Caco-2 (cell line): ENCODE data around the gene LBHD1. TPM values are rescaled to one million over a fixed set of nuclear protein-coding genes. Genes with fewer than 3 reads are reported as not detected.

Source experiments
- BruUV-seq: library from RNA; stranded (reverse); fragments of 400-500 nt; replicated peaks from 2 replicates; lab custom pipeline; 2021; lab: Mats Ljungman, UMichigan
- CTCF ChIA-PET: fragments of 300-600 bp; sonication (Branson Sonifier 250); formaldehyde crosslinking; loops from one replicate; lab custom pipeline; 2022; ENCODE audit warnings: antibody characterized with exemption; lab: Charles Lee
- POLR2A ChIA-PET: fragments of 300-600 bp; sonication (Branson Sonifier 250); formaldehyde crosslinking; loops from one replicate; lab custom pipeline; 2022; ENCODE audit warnings: antibody characterized with exemption; lab: Charles Lee
- DNase-seq, 2 experiments: peaks; one replicate each; pipeline versions ENCODE4 v3.0.0 to v3.0.0-alpha.2; 2020 to 2022
- H3K27me3 ChIP-seq: replicated peaks from 2 replicates; pipeline ENCODE4 v1.6.0; 2011; ENCODE audit warnings: low read length; ENCODE audit not compliant: control insufficient read depth, insufficient read depth
- H3K36me3 ChIP-seq: 2 replicates; pipeline ENCODE4 v1.5.1; 2011; ENCODE audit warnings: low read length; ENCODE audit not compliant: control insufficient read depth, insufficient read depth
- H3K4me1 ChIP-seq: fragments of 250-450 bp; sonication (Bioruptor Pico); 2 replicates; pipeline ENCODE4 v1.5.1; 2020; ENCODE audit warnings: mild to moderate bottlenecking
- H3K4me3 ChIP-seq: 2 replicates; pipeline ENCODE4 v1.5.1; 2011; ENCODE audit warnings: low read depth, mild to moderate bottlenecking, control low read depth, low read length
- H3K9me3 ChIP-seq: fragments of 250-450 bp; sonication (Bioruptor Pico); 2 replicates; pipeline ENCODE4 v1.5.1; 2020; ENCODE audit warnings: mild to moderate bottlenecking, moderate library complexity
- H3K27ac Mint-ChIP-seq: one replicate; pipeline ENCODE4 v1.8.0; 2022; ENCODE audit warnings: mixed read lengths; ENCODE audit not compliant: unreplicated experiment
- H3K27me3 Mint-ChIP-seq: one replicate; pipeline ENCODE4 v1.8.0; 2022; ENCODE audit warnings: mixed read lengths; ENCODE audit not compliant: insufficient read depth, unreplicated experiment
- H3K36me3 Mint-ChIP-seq: one replicate; pipeline ENCODE4 v1.8.0; 2022; ENCODE audit warnings: mild to moderate bottlenecking, mixed read lengths; ENCODE audit not compliant: insufficient read depth, unreplicated experiment
- H3K4me1 Mint-ChIP-seq: one replicate; pipeline ENCODE4 v1.8.0; 2022; ENCODE audit warnings: low read depth, mixed read lengths; ENCODE audit not compliant: unreplicated experiment
- H3K4me3 Mint-ChIP-seq: one replicate; pipeline ENCODE4 v1.8.0; 2022; ENCODE audit warnings: mild to moderate bottlenecking, moderate library complexity, mixed read lengths; ENCODE audit not compliant: unreplicated experiment
- H3K9me3 Mint-ChIP-seq: one replicate; pipeline ENCODE4 v1.8.0; 2022; ENCODE audit warnings: mixed read lengths; ENCODE audit not compliant: unreplicated experiment
- CTCF ChIP-seq, 2 experiments: fragments of 200-600 bp in 1 of 2; IDR thresholded peaks; 1 replicate in 1 of 2; 2 replicates in 1 of 2; pipeline versions ENCODE4 v1.5.1 to v1.8.0; 2011 to 2022; ENCODE audit warnings: antibody characterized with exemption in 1 of 2, control low read depth in 1 of 2, inconsistent platforms in 1 of 2, low read depth in 1 of 2, low read length in 1 of 2, mild to moderate bottlenecking in 1 of 2, moderate library complexity in 1 of 2; ENCODE audit not compliant: insufficient read depth in 1 of 2, severe bottlenecking in 1 of 2, unreplicated experiment in 1 of 2
- intact Hi-C: fragments of 100-400 bp; cut with micrococcal nuclease; formaldehyde crosslinking; loops from one replicate; pipeline ENCODE4 v1.10.0; 2022; ENCODE audit not compliant: unreplicated experiment
- total RNA-seq: library from RNA; stranded (reverse); gene quantifications from 2 replicates; pipeline ENCODE4 v1.2.3, GENCODE V29; 2022

The LBHD1 gene
- total RNA-seq, 1 experiment from 2014 or later = 11.9 TPM

- Mint-ChIP-seq H3K4me3 (peak overlapping the region; percentile 81), H3K27ac (peak overlapping the region; percentile 91), H3K27me3 (no peaks in the 10 kb centered on the region), H3K36me3 (peaks cover 32% of the 10 kb centered on the region), H3K4me1 (peaks cover 15% of the 10 kb centered on the region), H3K9me3 (no peaks in the 10 kb centered on the region)
- intact Hi-C loops = loop anchor here (10.0 kb wide), 1 partner anchor 284 kb away; no protein-coding TSS in a partner anchor
- no peak for DNase-seq
- Histone ChIP-seq H3K36me3 (no peaks in the 10 kb centered on the region), H3K4me3 (peak overlapping the region; percentile 95), H3K9me3 (no peaks in the 10 kb centered on the region), H3K27me3 (no peaks in the 10 kb centered on the region), H3K4me1 (no peaks in the 10 kb centered on the region; the same call in 1 of the 2 replicates)
- BruUV-seq = no TSS peak
- CTCF ChIA-PET = no interaction called here
- POLR2A ChIA-PET = no interaction called here
- TF ChIP-seq CTCF (IDR thresholded peaks at IDR 0.05; ENCODE audit: insufficient read depth in 1 of 2, low read depth in 1 of 2, low read length in 1 of 2, severe bottlenecking in 1 of 2, unreplicated experiment in 1 of 2) = no peak
Observed at GRCh38 chr11:62678433-62678769, 6.3 kb upstream of the LBHD1 start.

GRCh38 chr11:62677714-62678113 is 5.6 kb upstream of the LBHD1 start:
- ChIA-PET POLR2A (no interaction called here), CTCF (interaction anchor here (0.6 to 1.9 kb wide), 2 partner anchors 109 to 290 kb away, joined by 3 to 7 read pairs; no protein-coding TSS in a partner anchor)
- TF ChIP-seq CTCF (IDR thresholded peaks at IDR 0.05; ENCODE audit: insufficient read depth in 1 of 2, low read depth in 1 of 2, low read length in 1 of 2, severe bottlenecking in 1 of 2, unreplicated experiment in 1 of 2) = no peak
- H3K4me3 Mint-ChIP-seq = peak overlapping the region; percentile 81
- Histone ChIP-seq H3K27me3 (no peaks in the 10 kb centered on the region), H3K4me1 (peaks cover 6% of the 10 kb centered on the region), H3K9me3 (no peaks in the 10 kb centered on the region), H3K4me3 (no peak overlapping the region), H3K36me3 (no peaks in the 10 kb centered on the region; the same call in 1 of the 2 replicates)
- peaks cover 39% of the 10 kb centered on the region for H3K36me3 Mint-ChIP-seq
- no peak for DNase-seq
- intact Hi-C loops = loop anchor here (10.0 kb wide), 1 partner anchor 283 kb away; no protein-coding TSS in a partner anchor
- H3K27me3 Mint-ChIP-seq = no peaks in the 10 kb centered on the region
- peaks cover 15% of the 10 kb centered on the region for H3K4me1 Mint-ChIP-seq
- no TSS peak for BruUV-seq
- H3K9me3 Mint-ChIP-seq = no peaks in the 10 kb centered on the region
- H3K27ac Mint-ChIP-seq = peak overlapping the region; percentile 91

- no peaks in the 10 kb centered on the region; the same call in 1 of the 2 replicates for H3K36me3 ChIP-seq
- peaks cover 44% of the 10 kb centered on the region for H3K36me3 Mint-ChIP-seq
- H3K9me3 ChIP-seq = no peaks in the 10 kb centered on the region
- ChIA-PET CTCF (interaction anchor here (0.6 to 1.9 kb wide), 2 partner anchors 109 to 289 kb away, joined by 3 to 7 read pairs; no protein-coding TSS in a partner anchor), POLR2A (interaction anchor here (0.5 to 1.0 kb wide), 2 partner anchors 12 to 51 kb away, joined by 10 to 11 read pairs; partner anchors contain the start of genes C11orf98, CSKMT and TTC9C)
- intact Hi-C loops = loop anchor here (10.0 kb wide), 1 partner anchor 282 kb away; no protein-coding TSS in a partner anchor
- H3K4me3 ChIP-seq = no peak overlapping the region
- no peaks in the 10 kb centered on the region for H3K9me3 Mint-ChIP-seq
- H3K4me1 ChIP-seq = peaks cover 9% of the 10 kb centered on the region
- H3K4me1 Mint-ChIP-seq = peaks cover 15% of the 10 kb centered on the region
- no peak for DNase-seq
- peak overlapping the region; percentile 81 for H3K4me3 Mint-ChIP-seq
- no peak overlapping the region for H3K27ac Mint-ChIP-seq
- H3K27me3 ChIP-seq = no peaks in the 10 kb centered on the region
- no peaks in the 10 kb centered on the region for H3K27me3 Mint-ChIP-seq
- TF ChIP-seq CTCF (IDR thresholded peaks at IDR 0.05; ENCODE audit: insufficient read depth in 1 of 2, low read depth in 1 of 2, low read length in 1 of 2, severe bottlenecking in 1 of 2, unreplicated experiment in 1 of 2) = no peak
- no TSS peak for BruUV-seq
Observed at GRCh38 chr11:62677156-62677555, 5.1 kb upstream of the LBHD1 start.
